DMS79 (cell line): ENCODE results near the gene PAPSS2.

Experiments used
- DNase-seq: peaks from one replicate; lab custom pipeline; 2025; lab: John Stamatoyannopoulos, UW

PAPSS2 gene

GRCh38 chr10:87750001-87750671 is 90.5 kb downstream of the PAPSS2 start:
- no peak for DNase-seq

- DNase-seq = no peak
Measured at GRCh38 chr10:87750817-87751216, 91.1 kb downstream of the PAPSS2 start.

- no peak for DNase-seq
Measured at GRCh38 chr10:87751274-87751673, 91.6 kb downstream of the PAPSS2 start.

GRCh38 chr10:87752566-87752965 is 92.9 kb downstream of the PAPSS2 start:
- DNase-seq = no peak

GRCh38 chr10:87753995-87754866 is 94.6 kb downstream of the PAPSS2 start:
- DNase-seq = no peak

- DNase-seq = no peak
Measured at GRCh38 chr10:87757685-87758084, 98.0 kb downstream of the PAPSS2 start.

- DNase-seq = no peak
Measured at GRCh38 chr10:87759551-87759950, 99.9 kb downstream of the PAPSS2 start.

- no peak for DNase-seq
Measured at GRCh38 chr10:87760195-87760905, 100.7 kb downstream of the PAPSS2 start.

- no peak for DNase-seq
Measured at GRCh38 chr10:87761153-87761552, 101.5 kb downstream of the PAPSS2 start.

- DNase-seq = no peak
Measured at GRCh38 chr10:87761892-87762291, 102.2 kb downstream of the PAPSS2 start.

GRCh38 chr10:87763086-87763861 is 103.6 kb downstream of the PAPSS2 start:
- DNase-seq = no peak

- DNase-seq = no peak
Measured at GRCh38 chr10:87764072-87764934, 104.6 kb downstream of the PAPSS2 start.

- no peak for DNase-seq
Measured at GRCh38 chr10:87765666-87766376, 106.1 kb downstream of the PAPSS2 start.

GRCh38 chr10:87767253-87767652 is 107.6 kb downstream of the PAPSS2 start:
- no peak for DNase-seq

GRCh38 chr10:87771871-87772500 is 112.3 kb downstream of the PAPSS2 start:
- no peak for DNase-seq

GRCh38 chr10:87775766-87776165 is 116.1 kb downstream of the PAPSS2 start:
- DNase-seq = no peak

- DNase-seq = no peak
Measured at GRCh38 chr10:87776328-87776727, 116.7 kb downstream of the PAPSS2 start.

- no peak for DNase-seq
Measured at GRCh38 chr10:87781545-87781944, 121.9 kb downstream of the PAPSS2 start.

GRCh38 chr10:87782721-87783120 is 123.0 kb downstream of the PAPSS2 start:
- no peak for DNase-seq

GRCh38 chr10:87786421-87786820 is 126.7 kb downstream of the PAPSS2 start:
- DNase-seq = no peak
